K562 (cell line): ENCODE measurements around the gene NPB. TPM values are rescaled to one million over a fixed set of nuclear protein-coding genes. Genes with fewer than 3 reads are reported as not detected.
A peak's percentile ranks its signal among the peaks of the same experiment; 100 is the strongest.

ENCODE experiments used
- ATF6 ChIP-seq: sonication (generic); formaldehyde crosslinking; IDR thresholded peaks from 2 replicates; pipeline ENCODE4 v1.4.0; 2020; ENCODE audit warnings: mild to moderate bottlenecking, missing genetic modification reagents
- BMI1 ChIP-seq: fragments of 150-350 bp; IDR thresholded peaks from 2 replicates; pipeline ENCODE4 v1.6.1; 2014; ENCODE audit warnings: low read length
- BRD9 ChIP-seq: fragments of 450-650 bp; IDR thresholded peaks from 2 replicates; pipeline ENCODE4 v1.6.1; 2018; ENCODE audit warnings: low read depth; ENCODE audit not compliant: partially characterized antibody
- CEBPB ChIP-seq: fragments of 450-650 bp; IDR thresholded peaks from 2 replicates; pipeline ENCODE4 v1.6.1; 2016; ENCODE audit warnings: missing genetic modification characterization, missing compliant biosample characterization
- CSDE1 ChIP-seq, 2 experiments: fragments of 450-650 bp; IDR thresholded peaks; 2 replicates each; pipeline ENCODE4 v1.6.1; 2016; ENCODE audit warnings: mild to moderate bottlenecking in 1 of 2
- ESRRB ChIP-seq: fragments of 250-450 bp; sonication (Bioruptor Pico); IDR thresholded peaks from 2 replicates; pipeline ENCODE4 v1.5.0; 2020; ENCODE audit warnings: mild to moderate bottlenecking, moderate library complexity, borderline replicate concordance
- GTF2A2 ChIP-seq: IDR thresholded peaks from 2 replicates; pipeline ENCODE4 v1.6.1; 2016; ENCODE audit warnings: mild to moderate bottlenecking, missing genetic modification characterization, missing compliant biosample characterization
- HINFP ChIP-seq: fragments of 450-650 bp; conservative IDR thresholded peaks from 2 replicates; pipeline ENCODE4 v1.6.1; 2016; ENCODE audit warnings: missing genetic modification characterization, low read depth, mild to moderate bottlenecking, control low read depth, missing compliant biosample characterization
- MEF2D ChIP-seq: conservative IDR thresholded peaks from 2 replicates; pipeline ENCODE4 v1.6.1; 2016; ENCODE audit warnings: low read depth, missing genetic modification characterization, missing compliant biosample characterization
- NCOA6 ChIP-seq: fragments of 450-650 bp; IDR thresholded peaks from 2 replicates; pipeline ENCODE4 v1.6.1; 2017; ENCODE audit warnings: mild to moderate bottlenecking
- NFRKB ChIP-seq: fragments of 450-650 bp; IDR thresholded peaks from 2 replicates; pipeline ENCODE4 v1.6.1; 2016; ENCODE audit warnings: low read depth
- RFX1 ChIP-seq: fragments of 450-650 bp; IDR thresholded peaks from 2 replicates; pipeline ENCODE4 v1.6.1; 2016; ENCODE audit warnings: mild to moderate bottlenecking, moderate library complexity
- TGIF2 ChIP-seq: sonication (generic); formaldehyde crosslinking; IDR thresholded peaks from 2 replicates; pipeline ENCODE4 v1.8.1; 2022; ENCODE audit warnings: mild to moderate bottlenecking, missing genetic modification reagents, moderate library complexity
- UBTF ChIP-seq, 2 experiments: IDR thresholded peaks; 2 replicates each; pipeline ENCODE4 v1.6.1; 2012; ENCODE audit warnings: improper control_type of control experiment in 2 of 2, low read depth in 2 of 2, low read length in 2 of 2, borderline replicate concordance in 1 of 2
- ZKSCAN3 ChIP-seq: fragments of 250-450 bp; sonication (Bioruptor Pico); IDR thresholded peaks from 2 replicates; pipeline ENCODE4 v1.4.0; 2020
- ZNF316 ChIP-seq: fragments of 450-650 bp; IDR thresholded peaks from 2 replicates; pipeline ENCODE4 v1.6.1; 2016
- ZNF354B ChIP-seq: fragments of 250-450 bp; sonication (Bioruptor Pico); IDR thresholded peaks from 2 replicates; pipeline ENCODE4 v1.4.0; 2020
- ZNF696 ChIP-seq: fragments of 250-450 bp; sonication (Bioruptor Pico); conservative IDR thresholded peaks from 2 replicates; pipeline ENCODE4 v1.4.0; 2020; ENCODE audit warnings: mild to moderate bottlenecking, moderate library complexity
- polyA plus RNA-seq, 8 experiments: library from polyadenylated mRNA; depleted of rRNA in 4 of 8; stranded (reverse) in 5 of 8; unstranded in 3 of 8; fragments of >200 nt; fragmentation: Nextera tagmentation in 2 of 8; fragmentation: Illumina TruSeq in 1 of 8; extraction: Ambion mirVana in 2 of 8; extraction: Trizol in 1 of 8; gene quantifications; 2 replicates each; pipeline versions ENCODE4 v1.2.1 to v1.2.3, GENCODE V29; 2011 to 2014; ENCODE audit warnings: inconsistent platforms in 1 of 8, missing spikeins in 1 of 8
- total RNA-seq, 7 experiments: library from RNA; depleted of rRNA in 6 of 7; stranded (reverse); fragments of >200 nt in 6 of 7; fragmentation: Illumina TruSeq in 2 of 7; extraction: Trizol in 2 of 7; gene quantifications; 2 replicates each; pipeline versions ENCODE4 v1.2.1 to v1.2.3, GENCODE V29; 2011 to 2021; ENCODE audit warnings: low replicate concordance in 1 of 7
- TF ChIP-seq, protein P1 (sequence below): sonication (generic); formaldehyde crosslinking; IDR thresholded peaks from 2 replicates; pipeline ENCODE4 v1.9.0; 2022; ENCODE audit warnings: mild to moderate bottlenecking, missing genetic modification reagents
- TF ChIP-seq, protein P2 (sequence below): fragments of 250-450 bp; sonication (Bioruptor Pico); IDR thresholded peaks from 2 replicates; pipeline ENCODE4 v1.5.0; 2021; ENCODE audit warnings: mild to moderate bottlenecking, moderate library complexity

Gene NPB
- total and polyA plus RNA-seq, 9 of the 15 experiments (the other 6 are each of a cell fraction or from before 2014, with no cell fraction given): 0.03 to 0.61 (median 0.14) TPM; not detected in 2

DNA sequence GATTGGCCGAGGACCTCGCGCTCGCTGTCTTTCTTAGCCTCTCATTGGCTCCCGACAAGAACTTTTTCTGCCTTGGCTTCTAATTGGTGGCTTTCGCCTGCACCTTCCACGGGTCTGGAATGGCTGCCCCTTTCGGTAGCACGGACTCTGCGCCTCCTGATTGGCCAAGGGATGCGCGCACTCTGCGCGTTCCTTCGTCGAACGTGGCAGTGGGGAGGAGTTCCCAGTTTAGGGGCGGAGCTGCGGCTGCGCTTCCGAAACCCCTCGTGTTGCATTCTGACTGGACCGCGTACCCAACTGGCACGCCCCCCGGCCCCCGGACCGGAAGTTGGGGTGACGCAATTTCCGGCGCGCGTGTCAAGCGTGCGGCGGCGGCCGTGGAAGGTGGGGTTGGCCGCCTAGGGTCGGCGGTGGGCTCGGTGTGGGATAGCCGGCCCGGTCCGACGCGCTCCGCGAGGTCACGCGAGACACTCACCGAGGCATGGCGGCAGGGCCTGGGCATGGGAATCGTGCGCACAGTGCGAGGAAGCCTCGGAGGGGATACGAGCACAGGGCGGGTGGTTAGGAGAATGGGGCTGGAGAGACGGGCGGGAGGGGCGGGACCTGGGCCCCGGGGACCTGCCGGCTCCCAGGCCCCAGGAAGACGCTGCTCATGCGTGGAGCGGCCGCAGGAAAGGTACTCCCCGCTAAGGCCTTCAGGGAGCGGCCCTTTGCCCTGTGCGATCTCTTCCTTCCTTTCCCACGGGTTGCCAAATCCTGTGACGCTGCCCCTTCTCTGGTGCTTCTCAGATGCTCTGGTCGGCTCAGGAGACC, 41.1 kb upstream of the NPB start (continued):
- TF ChIP-seq UBTF (IDR thresholded peaks at IDR 0.05; ENCODE audit: borderline replicate concordance in 1 of 2, low read depth in 2 of 2, low read length in 2 of 2) (no peak), ZNF354B (CRISPR knock-in tag) (peak; percentile 67), ESRRB (no peak), BMI1 (no peak), ZNF696 (CRISPR knock-in tag) (no peak), CSDE1 (IDR thresholded peaks at IDR 0.05) (no peak), ZNF316 (no peak), MEF2D (tag) (peak; percentile 90), TGIF2 (CRISPR knock-in tag) (no peak), HINFP (peak; percentile 84), NFRKB (no peak), BRD9 (no peak), NCOA6 (no peak), CEBPB (tag) (peak; percentile 99), ATF6 (CRISPR knock-in tag) (no peak), RFX1 (no peak), ZKSCAN3 (CRISPR knock-in tag) (no peak), GTF2A2 (tag) (no peak)
- TF ChIP-seq, protein P1, sequence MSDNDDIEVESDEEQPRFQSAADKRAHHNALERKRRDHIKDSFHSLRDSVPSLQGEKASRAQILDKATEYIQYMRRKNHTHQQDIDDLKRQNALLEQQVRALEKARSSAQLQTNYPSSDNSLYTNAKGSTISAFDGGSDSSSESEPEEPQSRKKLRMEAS (CRISPR knock-in tag): peak; percentile 86
- TF ChIP-seq, protein P2, sequence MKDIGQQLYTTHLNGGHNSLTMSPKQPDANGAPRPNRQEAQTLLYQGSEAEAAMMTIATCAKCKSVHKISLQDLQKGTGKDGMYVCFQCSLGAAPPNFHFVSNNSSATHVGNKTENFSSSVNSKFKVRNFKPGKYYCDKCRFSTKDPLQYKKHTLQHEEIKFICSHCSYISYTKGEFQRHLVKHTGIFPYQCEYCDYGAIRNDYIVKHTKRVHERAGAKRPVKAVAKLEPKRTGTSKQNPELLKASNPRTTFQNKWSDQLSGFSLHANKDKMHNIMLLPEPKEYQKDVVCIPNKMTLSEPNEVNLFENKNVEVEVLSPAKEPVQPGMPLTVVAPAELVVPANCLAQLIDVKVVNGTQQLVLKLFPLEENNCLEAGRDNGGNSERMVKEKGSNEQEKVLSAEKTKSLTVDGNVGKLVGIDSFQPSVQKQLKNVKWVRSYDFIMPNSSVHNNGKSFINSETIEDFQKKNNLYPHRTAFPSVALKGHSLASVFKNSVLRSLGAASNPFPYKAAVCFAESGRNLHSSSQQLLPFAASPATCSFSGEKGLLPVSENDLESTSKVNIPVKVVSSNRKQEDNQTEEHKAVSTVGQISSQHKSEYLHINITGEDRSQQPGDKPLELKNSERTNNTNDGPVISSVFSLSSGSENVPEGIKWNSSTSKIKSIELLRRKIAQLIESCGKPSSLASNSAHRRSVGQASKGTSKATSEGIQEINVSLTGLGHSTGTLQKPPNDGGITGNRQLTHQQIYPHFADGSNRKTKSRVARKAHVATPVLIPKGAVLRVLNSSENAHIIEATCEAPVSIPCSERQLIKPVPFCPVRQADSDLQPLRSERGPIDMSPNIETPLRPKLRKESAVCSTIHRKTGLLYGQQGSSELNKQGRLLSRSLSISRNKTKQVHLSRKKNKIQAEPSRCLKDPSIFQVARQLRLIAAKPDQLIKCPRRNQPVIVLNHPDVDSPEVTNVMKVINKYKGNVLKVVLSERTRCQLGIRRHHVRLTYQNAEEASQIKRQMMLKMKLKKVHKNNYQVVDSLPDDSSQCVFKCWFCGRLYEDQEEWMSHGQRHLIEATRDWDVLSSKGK (CRISPR knock-in tag): no peak
